ENCODE data around the gene PTPRM.

The PTPRM gene

GRCh38 chr18:7696780-7697179 lies 129.7 kb downstream of the PTPRM start:
- POLR2A ChIA-PET, result no interaction called here
- Histone ChIP-seq H3K36me3 (ENCODE audit: control insufficient read depth in 2 of 2, insufficient read depth in 1 of 2, low read length in 2 of 2) (no peaks in the 10 kb centered on the region), H3K9me3 (ENCODE audit: control insufficient read depth, insufficient read depth, low read depth, low read length) (no peaks in the 10 kb centered on the region), H3K27ac (ENCODE audit: extremely low read depth, low read depth, low read length) (no peak overlapping the region), H3K4me1 (ENCODE audit: control insufficient read depth, insufficient read depth, low read length) (peaks cover 8% of the 10 kb centered on the region; the same call in 1 of the 2 replicates), H3K4me3 (ENCODE audit: low read depth, low read length) (no peak overlapping the region)
- CTCF ChIA-PET, result no interaction called here
- TF ChIP-seq PRDM1 (tag by site-specific recombination; IDR thresholded peaks at IDR 0.05) (no peak), IKZF3 (tag by site-specific recombination; IDR thresholded peaks at IDR 0.05) (no peak), ZSCAN30 (tag by site-specific recombination; IDR thresholded peaks at IDR 0.05) (no peak), ZNF423 (tag by site-specific recombination; IDR thresholded peaks at IDR 0.05) (no peak), ZBTB10 (tag by site-specific recombination; IDR thresholded peaks at IDR 0.05) (no peak), ZNF658 (tag by site-specific recombination; IDR thresholded peaks at IDR 0.05) (no peak), ZNF660 (tag by site-specific recombination; IDR thresholded peaks at IDR 0.05) (no peak), PRDM4 (tag by site-specific recombination; IDR thresholded peaks at IDR 0.05) (no peak), ZNF560 (tag by site-specific recombination; IDR thresholded peaks at IDR 0.05; ENCODE audit: borderline replicate concordance) (no peak), ZFP3 (tag by site-specific recombination; IDR thresholded peaks at IDR 0.05; ENCODE audit: low read depth) (no peak), ZNF239 (tag by site-specific recombination; IDR thresholded peaks at IDR 0.05) (no peak), ZNF837 (tag by site-specific recombination; IDR thresholded peaks at IDR 0.05) (no peak), ZNF202 (tag by site-specific recombination; IDR thresholded peaks at IDR 0.05; ENCODE audit: borderline replicate concordance) (no peak), ZXDB (tag by site-specific recombination; IDR thresholded peaks at IDR 0.05) (no peak), TRIM28 (IDR thresholded peaks at IDR 0.05; ENCODE audit: borderline replicate concordance, low read length) (no peak)
- TF ChIP-seq, protein P1, sequence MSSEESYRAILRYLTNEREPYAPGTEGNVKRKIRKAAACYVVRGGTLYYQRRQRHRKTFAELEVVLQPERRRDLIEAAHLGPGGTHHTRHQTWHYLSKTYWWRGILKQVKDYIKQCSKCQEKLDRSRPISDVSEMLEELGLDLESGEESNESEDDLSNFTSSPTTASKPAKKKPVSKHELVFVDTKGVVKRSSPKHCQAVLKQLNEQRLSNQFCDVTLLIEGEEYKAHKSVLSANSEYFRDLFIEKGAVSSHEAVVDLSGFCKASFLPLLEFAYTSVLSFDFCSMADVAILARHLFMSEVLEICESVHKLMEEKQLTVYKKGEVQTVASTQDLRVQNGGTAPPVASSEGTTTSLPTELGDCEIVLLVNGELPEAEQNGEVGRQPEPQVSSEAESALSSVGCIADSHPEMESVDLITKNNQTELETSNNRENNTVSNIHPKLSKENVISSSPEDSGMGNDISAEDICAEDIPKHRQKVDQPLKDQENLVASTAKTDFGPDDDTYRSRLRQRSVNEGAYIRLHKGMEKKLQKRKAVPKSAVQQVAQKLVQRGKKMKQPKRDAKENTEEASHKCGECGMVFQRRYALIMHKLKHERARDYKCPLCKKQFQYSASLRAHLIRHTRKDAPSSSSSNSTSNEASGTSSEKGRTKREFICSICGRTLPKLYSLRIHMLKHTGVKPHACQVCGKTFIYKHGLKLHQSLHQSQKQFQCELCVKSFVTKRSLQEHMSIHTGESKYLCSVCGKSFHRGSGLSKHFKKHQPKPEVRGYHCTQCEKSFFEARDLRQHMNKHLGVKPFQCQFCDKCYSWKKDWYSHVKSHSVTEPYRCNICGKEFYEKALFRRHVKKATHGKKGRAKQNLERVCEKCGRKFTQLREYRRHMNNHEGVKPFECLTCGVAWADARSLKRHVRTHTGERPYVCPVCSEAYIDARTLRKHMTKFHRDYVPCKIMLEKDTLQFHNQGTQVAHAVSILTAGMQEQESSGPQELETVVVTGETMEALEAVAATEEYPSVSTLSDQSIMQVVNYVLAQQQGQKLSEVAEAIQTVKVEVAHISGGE (tag by site-specific recombination; conservative IDR thresholded peaks at IDR 0.05; ENCODE audit: low read depth), result no peak
- TF ChIP-seq, protein P2, sequence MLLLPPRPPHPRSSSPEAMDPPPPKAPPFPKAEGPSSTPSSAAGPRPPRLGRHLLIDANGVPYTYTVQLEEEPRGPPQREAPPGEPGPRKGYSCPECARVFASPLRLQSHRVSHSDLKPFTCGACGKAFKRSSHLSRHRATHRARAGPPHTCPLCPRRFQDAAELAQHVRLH (tag by site-specific recombination; IDR thresholded peaks at IDR 0.05), result no peak

DNA sequence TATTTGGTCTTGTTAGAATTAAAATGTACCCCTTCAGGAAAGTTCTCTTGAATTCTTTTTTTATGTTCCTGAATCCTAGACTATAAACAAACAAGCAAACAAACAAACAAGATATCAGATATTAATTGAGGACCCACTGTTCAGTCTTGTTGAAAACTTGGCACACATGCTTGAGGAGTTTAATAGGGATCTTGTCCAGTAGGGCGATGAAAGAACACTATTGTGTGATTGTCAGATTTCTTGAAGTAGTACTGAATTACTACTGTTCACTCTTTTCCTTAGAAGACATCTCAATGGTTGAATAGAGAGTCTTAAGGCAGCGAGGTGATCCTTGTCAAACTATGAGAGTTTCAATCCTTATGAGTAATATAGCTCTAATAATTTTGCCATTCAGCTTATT lies 130.2 kb downstream of the PTPRM start:
- Histone ChIP-seq H3K4me1 (ENCODE audit: control insufficient read depth, insufficient read depth, low read length) (peaks cover 7% of the 10 kb centered on the region; the same call in 1 of the 2 replicates), H3K36me3 (ENCODE audit: control insufficient read depth in 2 of 2, insufficient read depth in 1 of 2, low read length in 2 of 2) (no peaks in the 10 kb centered on the region), H3K4me3 (ENCODE audit: low read depth, low read length) (no peak overlapping the region), H3K27ac (ENCODE audit: extremely low read depth, low read depth, low read length) (no peak overlapping the region), H3K9me3 (ENCODE audit: control insufficient read depth, insufficient read depth, low read depth, low read length) (no peaks in the 10 kb centered on the region)
- POLR2A ChIA-PET, result no interaction called here
- TF ChIP-seq ZBTB17 (tag by site-specific recombination; IDR thresholded peaks at IDR 0.05) (no peak), BCL11A (tag by site-specific recombination; IDR thresholded peaks at IDR 0.05; ENCODE audit: low read depth) (no peak), SP3 (tag by site-specific recombination; IDR thresholded peaks at IDR 0.05) (no peak), ZNF433 (tag by site-specific recombination; IDR thresholded peaks at IDR 0.05; ENCODE audit: low read depth) (no peak)
- CTCF ChIA-PET, result no interaction called here

All from HEK293 (cell line).